Glomerular visceral epithelial cell (primary cell): Measurements from ENCODE around the gene CAMK4.

Experiments used
- DNase-seq: peaks from one replicate; pipeline ENCODE4 v3.0.0-alpha.2; 2016; ENCODE audit errors: extremely low spot score

CAMK4 gene

DNA sequence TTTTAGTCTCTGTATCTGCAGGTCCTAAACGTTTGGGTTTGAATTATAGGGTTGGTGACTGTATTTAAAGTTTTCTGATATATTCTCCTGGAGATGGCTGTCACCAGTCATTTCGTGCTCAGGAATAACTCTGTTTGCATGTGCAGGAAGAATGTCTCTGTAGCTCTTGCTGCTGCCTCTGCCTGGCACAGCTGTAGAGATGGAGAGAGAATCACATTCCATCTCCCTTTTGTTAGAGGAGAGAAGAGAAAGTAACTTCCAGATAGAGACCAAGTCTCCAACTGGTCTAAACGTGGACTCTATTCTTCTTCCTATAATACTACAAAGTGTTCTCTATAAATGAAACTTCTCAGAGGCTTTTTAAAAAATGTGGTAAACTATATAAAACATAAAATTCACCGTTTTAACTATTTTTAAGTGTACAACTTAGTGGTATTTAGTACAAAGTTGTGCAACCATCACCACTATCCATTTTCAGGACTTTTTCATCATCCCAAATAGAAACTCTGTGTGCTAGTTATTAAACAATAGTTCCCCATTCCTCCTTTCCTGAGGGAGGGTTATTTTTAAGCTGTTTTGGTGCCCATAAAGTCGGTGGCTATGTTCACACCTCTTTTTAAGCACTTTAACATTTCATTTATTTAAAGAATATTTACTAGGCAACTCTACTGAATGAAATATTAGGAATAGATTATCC is 308.9 kb downstream of the CAMK4 start:
- no peak for DNase-seq

GRCh38 chr5:111535879-111536549 is 311.8 kb downstream of the CAMK4 start:
- no peak for DNase-seq

GRCh38 chr5:111537141-111538024 is 313.2 kb downstream of the CAMK4 start:
- no peak for DNase-seq
